Activated CD8-positive, alpha-beta memory T cell treated with anti-CD3 and anti-CD28 coated beads, Interleukin-2, amount 50 U/mL, for 48 hours (primary cell): ENCODE data around the gene GLS2.

Experiments used
- DNase-seq: peaks from one replicate; pipeline ENCODE4 v3.0.0-alpha.2; 2020

GLS2 gene

DNA sequence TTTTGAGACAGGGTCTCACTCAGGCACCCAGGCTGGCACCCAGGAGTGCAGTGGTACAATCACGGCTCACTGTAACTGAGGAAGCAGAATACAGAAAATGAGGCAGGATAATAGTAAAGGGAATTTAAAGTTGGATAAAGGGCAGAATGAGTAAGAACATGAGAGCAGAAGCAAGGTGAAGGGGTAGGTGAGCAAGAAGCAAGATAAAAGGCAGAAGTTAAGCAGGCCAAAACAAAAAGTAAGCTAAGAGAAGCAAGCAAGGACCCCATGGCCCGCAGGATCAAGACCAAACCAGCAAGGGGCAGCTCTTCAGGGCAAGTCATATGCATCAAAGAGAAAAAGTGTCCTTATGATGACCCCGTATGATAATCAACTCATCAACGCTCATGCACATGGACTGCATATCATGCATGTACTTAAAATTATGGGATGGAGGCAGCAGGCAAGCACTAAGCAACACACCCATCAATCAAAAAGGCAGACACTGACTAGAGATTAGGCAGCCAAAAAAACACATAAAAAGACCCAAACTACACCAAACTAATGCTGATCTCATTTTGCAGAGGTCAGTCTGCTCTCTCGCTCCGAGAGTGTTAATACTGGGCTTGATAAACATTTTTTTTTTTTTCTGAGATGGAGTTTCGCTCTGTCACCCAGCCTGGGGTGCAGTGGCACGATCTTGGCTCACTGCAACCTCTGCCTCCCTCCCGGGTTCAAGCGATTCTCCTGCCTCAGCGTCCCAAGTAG is 50.4 kb downstream of the GLS2 start:
- no peak for DNase-seq

- no peak for DNase-seq
These were observed 53.1 kb downstream of the GLS2 start for GRCh38 chr12:56434828-56435227.

- no peak for DNase-seq
These were observed 56.1 kb downstream of the GLS2 start for GRCh38 chr12:56431850-56432249.

- DNase-seq = no peak
These were observed 56.7 kb downstream of the GLS2 start for GRCh38 chr12:56431288-56431687.

GRCh38 chr12:56425940-56426438 is 62.0 kb downstream of the GLS2 start:
- DNase-seq = no peak

DNA sequence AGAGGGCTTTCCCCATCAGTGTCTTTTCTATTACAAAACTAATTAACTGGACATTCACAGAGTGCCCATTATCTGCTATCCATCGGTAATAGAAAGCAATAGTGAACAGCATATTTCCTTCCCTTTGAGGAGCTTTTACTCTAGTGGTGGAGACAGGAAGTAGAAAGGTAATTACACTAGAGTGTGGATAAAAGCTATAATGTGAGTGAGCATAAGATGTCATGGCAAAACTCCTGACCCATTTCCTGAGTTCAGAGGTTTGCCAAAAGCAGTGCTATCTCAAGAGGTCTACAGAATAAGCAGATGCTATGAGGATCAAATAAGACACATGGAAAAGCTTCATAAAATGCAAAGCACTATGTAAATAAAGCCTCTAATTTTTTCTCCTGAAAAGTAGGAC is 62.8 kb downstream of the GLS2 start:
- DNase-seq = no peak
